CD4-positive, alpha-beta T cell (primary cell): Measurements from ENCODE around the gene ORAI3. TPM values are rescaled to one million over a fixed set of nuclear protein-coding genes. Genes with fewer than 3 reads are reported as not detected.

ENCODE experiments used
- ATAC-seq: fragments of 200-7000 bp; cut with Tn5 transposase; one replicate; pipeline ENCODE4 v1.10.0; 2022; ENCODE audit warnings: mild to moderate bottlenecking; ENCODE audit not compliant: poor library complexity
- CTCF ChIA-PET: fragments of 350-600 bp; sonication (Branson Sonifier 250); formaldehyde crosslinking; loops from one replicate; lab custom pipeline; 2021; ENCODE audit warnings: antibody characterized with exemption, inconsistent platforms; lab: Charles Lee
- POLR2A ChIA-PET: fragments of 350-600 bp; sonication (Branson Sonifier 250); formaldehyde crosslinking; loops from one replicate; lab custom pipeline; 2021; ENCODE audit warnings: antibody characterized with exemption, inconsistent platforms; lab: Charles Lee
- DNase-seq, 14 experiments: peaks; one replicate each; pipeline ENCODE4 v3.0.0-alpha.2; 2013 to 2020; ENCODE audit warnings: mixed read lengths in 2 of 14
- H3K27ac ChIP-seq, 2 donors: one replicate each; pipeline versions ENCODE4 v1.5.1 to v1.7.0; 2013; ENCODE audit warnings: low read length in 2 of 2, low read depth in 1 of 2, mild to moderate bottlenecking in 1 of 2
- H3K27me3 ChIP-seq, 2 experiments: 1 replicate in 1 of 2; 2 replicates in 1 of 2; pipeline versions ENCODE4 v1.6.1 to v1.7.0; 2013; ENCODE audit warnings: low read length in 2 of 2, control low read depth in 1 of 2, mild to moderate bottlenecking in 1 of 2, moderate library complexity in 1 of 2; ENCODE audit not compliant: insufficient read depth in 2 of 2, control insufficient read depth in 1 of 2
- H3K36me3 ChIP-seq: one replicate; pipeline ENCODE4 v1.6.1; 2013; ENCODE audit warnings: low read length, control low read depth; ENCODE audit not compliant: insufficient read depth
- H3K4me1 ChIP-seq: one replicate; pipeline ENCODE4 v1.6.1; 2013; ENCODE audit warnings: low read length, control low read depth; ENCODE audit not compliant: insufficient read depth
- H3K4me3 ChIP-seq: one replicate; pipeline ENCODE4 v1.5.1; 2013; ENCODE audit warnings: mild to moderate bottlenecking, low read length, moderate library complexity
- H3K9me3 ChIP-seq, 2 experiments: 1 replicate in 1 of 2; 2 replicates in 1 of 2; pipeline versions ENCODE4 v1.6.1 to v1.7.0; 2013; ENCODE audit warnings: low read length in 2 of 2, mild to moderate bottlenecking in 2 of 2, control low read depth in 1 of 2, moderate library complexity in 1 of 2; ENCODE audit not compliant: control insufficient read depth in 1 of 2, insufficient read depth in 1 of 2
- H3K27ac Mint-ChIP-seq: one replicate; pipeline ENCODE4 v1.8.0; 2020; ENCODE audit warnings: mixed read lengths
- H3K27me3 Mint-ChIP-seq: one replicate; pipeline ENCODE4 v1.8.0; 2021; ENCODE audit warnings: mixed read lengths
- H3K36me3 Mint-ChIP-seq: one replicate; pipeline ENCODE4 v1.8.0; 2021; ENCODE audit warnings: low read depth, mixed read lengths
- H3K4me1 Mint-ChIP-seq: one replicate; pipeline ENCODE4 v1.8.0; 2021; ENCODE audit warnings: low read depth, mixed read lengths
- H3K4me3 Mint-ChIP-seq: one replicate; pipeline ENCODE4 v1.8.0; 2020; ENCODE audit warnings: mild to moderate bottlenecking, mixed read lengths
- H3K9me3 Mint-ChIP-seq: one replicate; pipeline ENCODE4 v1.8.0; 2020; ENCODE audit warnings: mixed read lengths
- CTCF ChIP-seq: fragments of 200-600 bp; IDR thresholded peaks from one replicate; pipeline ENCODE4 v1.8.0; 2022; ENCODE audit warnings: antibody characterized with exemption, mild to moderate bottlenecking
- intact Hi-C, 2 experiments: fragments of 100-400 bp; cut with DNase I in 1 of 2; cut with micrococcal nuclease in 1 of 2; formaldehyde crosslinking; loops; one replicate each; pipeline versions ENCODE4 v1.15.1 to v1.9.0; 2023 to 2025; cut with DNase I, micrococcal nuclease
- total RNA-seq, 174 experiments: library from RNA in 2 of 174; stranded (reverse) in 2 of 174; gene quantifications; one replicate each; pipeline ENCODE4 v1.2.3 and lab custom pipeline; 2021 to 2026

ORAI3 gene
- total RNA-seq, 2 experiments from 2014 or later = 3.0 to 4.5 TPM

GRCh38 chr16:30901201-30902028 is 47.5 kb upstream of the ORAI3 start:
- no peaks in the 10 kb centered on the region for H3K27me3 Mint-ChIP-seq
- ChIA-PET CTCF (interaction anchor here (0.6 to 3.4 kb wide), 14 partner anchors 8 to 152 kb away, joined by 3 to 75 read pairs (median 4); no protein-coding TSS in a partner anchor), POLR2A (interaction anchor here (0.6 to 4.5 kb wide), 24 partner anchors 10 to 730 kb away, joined by 3 to 93 read pairs (median 6); partner anchors contain the start of genes BCL7C, FBRS, FUS and KAT8)
- no peaks in the 10 kb centered on the region for H3K36me3 ChIP-seq
- no peaks in the 10 kb centered on the region for H3K36me3 Mint-ChIP-seq
- TF ChIP-seq CTCF = no peak
- H3K4me1 ChIP-seq = peaks cover 50% of the 10 kb centered on the region
- H3K4me3 ChIP-seq = peak overlapping the region; percentile 56
- peaks cover 0 to 8% of the 10 kb centered on the region in 2 experiments for H3K9me3 ChIP-seq
- H3K27ac ChIP-seq = no peak overlapping the region
- peak in 1 of 14 experiments; percentile 29 for DNase-seq
- no peak for ATAC-seq
- peaks cover 39% of the 10 kb centered on the region for H3K4me1 Mint-ChIP-seq
- intact Hi-C loops = loop anchor here (1.0 to 5.0 kb wide), 4 partner anchors 19 to 57 kb away; no protein-coding TSS in a partner anchor
- peaks cover 3% of the 10 kb centered on the region for H3K9me3 Mint-ChIP-seq
- peak overlapping the region; percentile 83 for H3K4me3 Mint-ChIP-seq
- no peaks in the 10 kb centered on the region for H3K27me3 ChIP-seq
- peak overlapping the region; percentile 78 for H3K27ac Mint-ChIP-seq

GRCh38 chr16:30902029-30902972 is 46.6 kb upstream of the ORAI3 start:
- no peak for TF ChIP-seq CTCF
- no peaks in the 10 kb centered on the region for H3K36me3 Mint-ChIP-seq
- Histone ChIP-seq H3K36me3 (no peaks in the 10 kb centered on the region), H3K27ac (peak overlapping the region; percentile 67 to 81), H3K9me3 (peaks cover 0 to 8% of the 10 kb centered on the region in 2 experiments), H3K4me1 (peaks cover 44% of the 10 kb centered on the region), H3K27me3 (no peaks in the 10 kb centered on the region), H3K4me3 (peak overlapping the region; percentile 58)
- ChIA-PET CTCF (interaction anchor here (0.6 to 3.4 kb wide), 18 partner anchors 9 to 240 kb away, joined by 3 to 75 read pairs (median 4); no protein-coding TSS in a partner anchor), POLR2A (interaction anchor here (0.6 to 4.5 kb wide), 25 partner anchors 11 to 606 kb away, joined by 3 to 93 read pairs (median 5); partner anchors contain the start of genes ARMC5, BCL7C, FBRS and FUS)
- intact Hi-C loops = loop anchor here (1.0 to 5.0 kb wide), 4 partner anchors 18 to 58 kb away; no protein-coding TSS in a partner anchor
- peak; percentile 85 for ATAC-seq
- peaks cover 32% of the 10 kb centered on the region for H3K4me1 Mint-ChIP-seq
- peak overlapping the region; percentile 97 for H3K4me3 Mint-ChIP-seq
- peak overlapping the region; percentile 87 for H3K27ac Mint-ChIP-seq
- H3K9me3 Mint-ChIP-seq = peaks cover 3% of the 10 kb centered on the region
- H3K27me3 Mint-ChIP-seq = no peaks in the 10 kb centered on the region
- peak in 12 of 14 experiments; percentile 25 to 83 (median 52) for DNase-seq
